GM12878 (cell line): ENCODE data around the gene PLP1. TPM values are rescaled to one million over a fixed set of nuclear protein-coding genes. Genes with fewer than 3 reads are reported as not detected.

Source experiments
- ATAC-seq: fragments of 200-7000 bp; cut with Tn5 transposase; 3 replicates; pipeline ENCODE4 v1.9.1; 2020; ENCODE audit warnings: mild to moderate bottlenecking, moderate library complexity
- BruUV-seq: library from RNA; stranded (reverse); fragments of 400-500 nt; replicated peaks from 2 replicates; lab custom pipeline; 2021; lab: Mats Ljungman, UMichigan
- CTCF ChIA-PET: fragments of 300-600 bp; sonication (Branson Sonifier 250); formaldehyde crosslinking; extraction: SDS; loops from one replicate; lab custom pipeline; 2021; ENCODE audit warnings: inconsistent platforms; lab: Yijun Ruan, JAX
- POLR2A ChIA-PET: fragments of 350-600 bp; formaldehyde crosslinking; extraction: SDS; loops from one replicate; lab custom pipeline; 2021; ENCODE audit warnings: inconsistent platforms; lab: Charles Lee
- RAD21 ChIA-PET: fragments of 300-600 bp; sonication (Branson Sonifier 250); formaldehyde crosslinking; loops from one replicate; lab custom pipeline; 2023; ENCODE audit warnings: antibody characterized with exemption; ENCODE audit not compliant: unreplicated experiment; lab: Charles Lee
- SMC1A ChIA-PET: fragments of 300-600 bp; sonication (Branson Sonifier 250); formaldehyde crosslinking; loops from one replicate; lab custom pipeline; 2023; ENCODE audit not compliant: unreplicated experiment, uncharacterized antibody; lab: Charles Lee
- DNase-seq: peaks from one replicate; pipeline ENCODE4 v3.0.0-alpha.2; 2011; ENCODE audit warnings: low read depth, low spot score
- FAIRE-seq: peaks from 3 replicates; lab custom pipeline; 2011; peaks lifted over from hg19 to GRCh38; lab: Jason Lieb, UNC
- H2AFZ ChIP-seq: 2 replicates; pipeline ENCODE4 v1.6.0; 2011; ENCODE audit warnings: low read depth, low read length, control low read depth; ENCODE audit not compliant: control insufficient read depth
- H3K27ac ChIP-seq: 2 replicates; pipeline ENCODE4 v1.5.1; 2011; ENCODE audit warnings: control low read depth; ENCODE audit not compliant: control insufficient read depth, insufficient read depth
- H3K27me3 ChIP-seq, 2 experiments: replicated peaks in 1 of 2; 2 replicates each; pipeline versions ENCODE4 v1.6.0 to v1.6.1; 2011; ENCODE audit warnings: low read length in 1 of 2; ENCODE audit not compliant: control insufficient read depth in 2 of 2, insufficient read depth in 2 of 2
- H3K36me3 ChIP-seq, 2 experiments: 2 replicates each; pipeline ENCODE4 v1.5.1; 2011; ENCODE audit warnings: low read length in 1 of 2; ENCODE audit not compliant: control insufficient read depth in 2 of 2, insufficient read depth in 2 of 2
- H3K4me1 ChIP-seq: 2 replicates; pipeline ENCODE4 v1.6.1; 2011; ENCODE audit warnings: mild to moderate bottlenecking, low read length, moderate library complexity, mixed read lengths; ENCODE audit not compliant: control insufficient read depth, insufficient read depth
- H3K4me2 ChIP-seq: 2 replicates; pipeline ENCODE4 v1.6.0; 2011; ENCODE audit warnings: control low read depth; ENCODE audit not compliant: control insufficient read depth, insufficient read depth
- H3K4me3 ChIP-seq: fragments of 200-600 bp; sonication (generic); 2 replicates; pipeline ENCODE4 v1.5.1; 2016
- H3K79me2 ChIP-seq: 2 replicates; pipeline ENCODE4 v1.6.0; 2011; ENCODE audit warnings: low read length; ENCODE audit not compliant: control insufficient read depth, insufficient read depth
- H3K9ac ChIP-seq: 2 replicates; pipeline ENCODE4 v1.8.0; 2011; ENCODE audit warnings: low read length, control low read depth, mixed read lengths; ENCODE audit not compliant: control insufficient read depth, insufficient read depth
- H3K9me3 ChIP-seq: replicated peaks from 3 replicates; pipeline ENCODE4 v1.5.1; 2011; ENCODE audit warnings: mild to moderate bottlenecking, low read length; ENCODE audit not compliant: control insufficient read depth, insufficient read depth
- H4K20me1 ChIP-seq: 2 replicates; pipeline ENCODE4 v1.6.0; 2011; ENCODE audit not compliant: control insufficient read depth, insufficient read depth
- MTA2 ChIP-seq: fragments of 450-650 bp; IDR thresholded peaks from 2 replicates; pipeline ENCODE4 v1.6.1; 2016; ENCODE audit warnings: low read depth, mild to moderate bottlenecking, moderate library complexity
- whole genome bisulfite sequencing: methylation state at CpG from one replicate; pipeline ENCODE4 v1.1.6; 2016; ENCODE audit warnings: low lambda C conversion rate; ENCODE audit not compliant: insufficient replicate concordance, insufficient coverage; ENCODE audit errors: missing lambda C conversion rate; 5-methylcytosine and 5-hydroxymethylcytosine counted together
- in situ Hi-C: fragments of 300-500 bp; cut with MboI; formaldehyde crosslinking; loops from 9 replicates; pipeline ENCODE4 v1.14.3; 2018; ENCODE audit warnings: mixed read lengths
- intact Hi-C: fragments of 100-400 bp; cut with micrococcal nuclease; formaldehyde crosslinking; loops from one replicate; pipeline ENCODE4 v1.14.2; 2022; ENCODE audit not compliant: unreplicated experiment
- polyA plus RNA-seq, 11 experiments: library from polyadenylated mRNA; depleted of rRNA in 4 of 11; unstranded in 6 of 11; stranded (reverse) in 5 of 11; fragments of >200 nt; fragmentation: Nextera tagmentation in 4 of 11; fragmentation: Illumina TruSeq in 1 of 11; extraction: Ambion mirVana in 4 of 11; extraction: Trizol in 1 of 11; gene quantifications; 1 replicate in 1 of 11; 2 replicates in 10 of 11; pipeline versions ENCODE4 v1.2.1 to v1.2.3, GENCODE V29; 2011 to 2016; ENCODE audit warnings: inconsistent platforms in 2 of 11, missing spikeins in 2 of 11, low read depth in 1 of 11
- total RNA-seq, 4 experiments: library from RNA; depleted of rRNA in 3 of 4; stranded (reverse); fragments of >200 nt in 3 of 4; fragmentation: Illumina TruSeq in 1 of 4; extraction: Trizol in 1 of 4; gene quantifications; 2 replicates each; pipeline versions ENCODE4 v1.2.1 to v1.2.3, GENCODE V29; 2013 to 2021
- TF ChIP-seq, protein P1 (sequence below): fragments of 150-350 bp; IDR thresholded peaks from 2 replicates; pipeline ENCODE4 v1.6.1; 2014; ENCODE audit warnings: mild to moderate bottlenecking, low read depth, low read length
- TF ChIP-seq, protein P2 (sequence below): fragments of 450-650 bp; IDR thresholded peaks from 2 replicates; pipeline ENCODE4 v1.6.1; 2018; ENCODE audit warnings: borderline replicate concordance, mild to moderate bottlenecking; ENCODE audit not compliant: partially characterized antibody
- TF ChIP-seq, protein P3 (sequence below): IDR thresholded peaks from 2 replicates; pipeline ENCODE4 v1.6.1; 2011; ENCODE audit warnings: mild to moderate bottlenecking, low read depth, low read length, moderate library complexity; ENCODE audit not compliant: insufficient replicate concordance
- TF ChIP-seq, protein P4 (sequence below): IDR thresholded peaks from 2 replicates; pipeline ENCODE4 v1.6.1; 2011; ENCODE audit warnings: low read depth, low read length, improper control_type of control experiment, borderline replicate concordance

The PLP1 gene
- total and polyA plus RNA-seq, 10 of the 15 experiments (the other 5 are each of a cell fraction or from before 2014, with no cell fraction given): not detected

DNA sequence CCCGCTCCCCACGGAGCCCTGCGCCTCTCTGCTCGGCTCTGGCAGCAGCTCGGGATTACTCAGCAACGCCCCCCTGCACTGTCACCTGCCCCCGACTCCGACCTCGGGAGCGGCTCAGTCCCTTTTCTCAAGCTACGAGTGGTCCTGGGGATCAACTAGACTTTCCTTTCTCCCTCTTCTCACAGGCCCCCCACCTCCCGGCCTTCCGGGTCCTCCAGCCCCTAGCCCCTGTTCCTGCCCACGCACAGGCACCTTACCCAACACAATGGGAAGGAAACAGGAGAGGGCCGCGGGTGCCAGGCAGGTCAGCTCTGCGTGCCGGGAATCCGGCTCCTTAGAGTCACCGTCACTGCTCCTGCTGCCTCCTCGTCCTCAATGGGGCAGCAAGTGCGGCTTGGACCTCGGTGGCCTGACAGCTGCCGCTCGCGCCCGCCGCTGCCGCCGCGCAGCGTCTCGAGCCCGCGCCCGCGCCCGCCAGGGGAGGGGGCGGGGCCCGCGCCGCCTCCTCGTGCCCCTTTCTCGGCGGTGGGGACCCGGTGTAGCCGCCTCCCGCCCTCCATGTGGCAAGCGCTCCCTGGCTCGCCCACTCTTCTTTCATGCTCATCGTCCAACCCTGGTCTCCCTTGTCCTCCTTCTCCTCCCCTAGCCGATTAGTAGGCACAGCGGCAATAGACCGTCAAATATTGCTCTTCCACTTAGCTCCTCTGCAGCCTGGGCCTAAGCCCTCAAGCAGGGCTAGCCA, 55.3 kb downstream of the PLP1 start, which contains the start of gene RAB9B (continued):
- TF ChIP-seq, protein P1, sequence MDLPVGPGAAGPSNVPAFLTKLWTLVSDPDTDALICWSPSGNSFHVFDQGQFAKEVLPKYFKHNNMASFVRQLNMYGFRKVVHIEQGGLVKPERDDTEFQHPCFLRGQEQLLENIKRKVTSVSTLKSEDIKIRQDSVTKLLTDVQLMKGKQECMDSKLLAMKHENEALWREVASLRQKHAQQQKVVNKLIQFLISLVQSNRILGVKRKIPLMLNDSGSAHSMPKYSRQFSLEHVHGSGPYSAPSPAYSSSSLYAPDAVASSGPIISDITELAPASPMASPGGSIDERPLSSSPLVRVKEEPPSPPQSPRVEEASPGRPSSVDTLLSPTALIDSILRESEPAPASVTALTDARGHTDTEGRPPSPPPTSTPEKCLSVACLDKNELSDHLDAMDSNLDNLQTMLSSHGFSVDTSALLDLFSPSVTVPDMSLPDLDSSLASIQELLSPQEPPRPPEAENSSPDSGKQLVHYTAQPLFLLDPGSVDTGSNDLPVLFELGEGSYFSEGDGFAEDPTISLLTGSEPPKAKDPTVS: no peak

DNA sequence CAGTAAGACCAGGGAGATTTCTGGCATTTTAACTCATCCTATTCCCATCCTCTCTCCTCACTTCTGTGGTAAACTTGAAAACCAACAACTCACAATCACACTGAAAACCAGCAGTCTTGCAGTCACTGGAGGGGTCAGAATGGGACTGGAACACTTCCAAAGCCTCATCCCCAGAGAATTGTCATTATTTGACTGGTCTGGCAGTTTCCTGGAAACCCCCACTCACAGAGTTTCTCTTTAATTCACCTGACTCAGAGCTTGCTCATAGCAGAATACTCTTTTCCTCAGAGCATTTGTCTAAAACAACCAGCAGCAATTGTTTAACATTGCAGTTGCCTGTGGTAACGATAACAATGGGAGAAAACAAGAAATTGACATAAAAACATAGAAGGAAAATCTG, 62.8 kb downstream of the PLP1 start:
- TF ChIP-seq MTA2: no peak
- TF ChIP-seq, protein P2, sequence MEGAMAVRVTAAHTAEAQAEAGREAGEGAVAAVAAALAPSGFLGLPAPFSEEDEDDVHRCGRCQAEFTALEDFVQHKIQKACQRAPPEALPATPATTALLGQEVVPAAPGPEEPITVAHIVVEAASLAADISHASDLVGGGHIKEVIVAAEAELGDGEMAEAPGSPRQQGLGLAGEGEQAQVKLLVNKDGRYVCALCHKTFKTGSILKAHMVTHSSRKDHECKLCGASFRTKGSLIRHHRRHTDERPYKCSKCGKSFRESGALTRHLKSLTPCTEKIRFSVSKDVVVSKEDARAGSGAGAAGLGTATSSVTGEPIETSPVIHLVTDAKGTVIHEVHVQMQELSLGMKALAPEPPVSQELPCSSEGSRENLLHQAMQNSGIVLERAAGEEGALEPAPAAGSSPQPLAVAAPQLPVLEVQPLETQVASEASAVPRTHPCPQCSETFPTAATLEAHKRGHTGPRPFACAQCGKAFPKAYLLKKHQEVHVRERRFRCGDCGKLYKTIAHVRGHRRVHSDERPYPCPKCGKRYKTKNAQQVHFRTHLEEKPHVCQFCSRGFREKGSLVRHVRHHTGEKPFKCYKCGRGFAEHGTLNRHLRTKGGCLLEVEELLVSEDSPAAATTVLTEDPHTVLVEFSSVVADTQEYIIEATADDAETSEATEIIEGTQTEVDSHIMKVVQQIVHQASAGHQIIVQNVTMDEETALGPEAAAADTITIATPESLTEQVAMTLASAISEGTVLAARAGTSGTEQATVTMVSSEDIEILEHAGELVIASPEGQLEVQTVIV: no peak
- TF ChIP-seq, protein P3, sequence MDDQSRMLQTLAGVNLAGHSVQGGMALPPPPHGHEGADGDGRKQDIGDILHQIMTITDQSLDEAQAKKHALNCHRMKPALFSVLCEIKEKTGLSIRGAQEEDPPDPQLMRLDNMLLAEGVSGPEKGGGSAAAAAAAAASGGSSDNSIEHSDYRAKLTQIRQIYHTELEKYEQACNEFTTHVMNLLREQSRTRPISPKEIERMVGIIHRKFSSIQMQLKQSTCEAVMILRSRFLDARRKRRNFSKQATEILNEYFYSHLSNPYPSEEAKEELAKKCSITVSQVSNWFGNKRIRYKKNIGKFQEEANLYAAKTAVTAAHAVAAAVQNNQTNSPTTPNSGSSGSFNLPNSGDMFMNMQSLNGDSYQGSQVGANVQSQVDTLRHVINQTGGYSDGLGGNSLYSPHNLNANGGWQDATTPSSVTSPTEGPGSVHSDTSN: no peak
- TF ChIP-seq, protein P4, sequence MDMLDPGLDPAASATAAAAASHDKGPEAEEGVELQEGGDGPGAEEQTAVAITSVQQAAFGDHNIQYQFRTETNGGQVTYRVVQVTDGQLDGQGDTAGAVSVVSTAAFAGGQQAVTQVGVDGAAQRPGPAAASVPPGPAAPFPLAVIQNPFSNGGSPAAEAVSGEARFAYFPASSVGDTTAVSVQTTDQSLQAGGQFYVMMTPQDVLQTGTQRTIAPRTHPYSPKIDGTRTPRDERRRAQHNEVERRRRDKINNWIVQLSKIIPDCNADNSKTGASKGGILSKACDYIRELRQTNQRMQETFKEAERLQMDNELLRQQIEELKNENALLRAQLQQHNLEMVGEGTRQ: no peak
- POLR2A ChIA-PET: no interaction called here
- in situ Hi-C loops (no loop called here), intact Hi-C loops (no loop called here)
- H3K27me3 ChIP-seq: no peaks in the 10 kb centered on the region
- no peaks in the 10 kb centered on the region for H3K9me3 ChIP-seq
- CTCF ChIA-PET: interaction anchor here (1.1 kb wide), 1 partner anchor 13 kb away, joined by 3 read pairs; no protein-coding TSS in a partner anchor
- no peaks in the 10 kb centered on the region for H3K79me2 ChIP-seq
- DNase-seq (no peak), ATAC-seq (no peak), FAIRE-seq (no peak)
- RAD21 ChIA-PET: no interaction called here
- H3K9ac ChIP-seq: no peak overlapping the region
- SMC1A ChIA-PET: no interaction called here
- H3K27ac ChIP-seq: no peak overlapping the region
- no TSS peak for BruUV-seq
- no peak overlapping the region for H2AFZ ChIP-seq
- no peaks in the 10 kb centered on the region for H3K4me1 ChIP-seq
- WGBS: 0% methylated on average over 1 of the region's 1 CpG
- H3K4me3 ChIP-seq: no peak overlapping the region
- H3K36me3 ChIP-seq: no peaks in the 10 kb centered on the region
- no peak overlapping the region for H3K4me2 ChIP-seq
- no peaks in the 10 kb centered on the region for H4K20me1 ChIP-seq
